Right lobe of liver (tissue), 6 donors: Measurements from ENCODE around the gene SPNS3. TPM values are rescaled to one million over a fixed set of nuclear protein-coding genes. Genes with fewer than 3 reads are reported as not detected.
A peak's percentile ranks its signal among the peaks of the same experiment; 100 is the strongest.

Source experiments
- ATAC-seq, 4 donors: fragments of 200-7000 bp; cut with Tn5 transposase; one replicate each; pipeline ENCODE4 v1.9.1; 2020; ENCODE audit warnings: mild to moderate bottlenecking in 4 of 4, moderate library complexity in 4 of 4
- DNase-seq, 3 donors: peaks; one replicate each; pipeline ENCODE4 v3.0.0-alpha.2; 2020
- H3K27ac ChIP-seq, 3 donors: fragments of 200-600 bp; one replicate each; pipeline ENCODE4 v1.8.0; 2022
- H3K27me3 ChIP-seq, 2 donors: fragments of 200-600 bp; one replicate each; pipeline ENCODE4 v1.8.0; 2022
- H3K36me3 ChIP-seq, 4 donors: fragments of 200-600 bp; sonication (generic) in 1 of 4; one replicate each; pipeline versions ENCODE4 v1.5.1 to v1.8.0; 2017 to 2022; ENCODE audit warnings: control low read depth in 1 of 4
- H3K4me1 ChIP-seq, 4 donors: fragments of 200-600 bp; sonication (generic) in 1 of 4; one replicate each; pipeline versions ENCODE4 v1.5.1 to v1.8.0; 2017 to 2022; ENCODE audit warnings: control low read depth in 1 of 4
- H3K4me3 ChIP-seq, 3 donors: fragments of 200-600 bp; one replicate each; pipeline ENCODE4 v1.8.0; 2022
- H3K9me3 ChIP-seq, 4 donors: fragments of 200-600 bp; sonication (generic) in 1 of 4; one replicate each; pipeline versions ENCODE4 v1.5.1 to v1.8.0; 2017 to 2022; ENCODE audit warnings: control low read depth in 1 of 4
- CTCF ChIP-seq, 4 donors: fragments of 200-600 bp in 3 of 4; fragments of 450-650 bp in 1 of 4; IDR thresholded peaks; one replicate each; pipeline versions ENCODE4 v1.5.1 to v1.8.0; 2016 to 2022; ENCODE audit warnings: antibody characterized with exemption in 4 of 4, mild to moderate bottlenecking in 2 of 4
- POLR2A ChIP-seq: fragments of 450-650 bp; IDR thresholded peaks from one replicate; pipeline ENCODE4 v1.6.1; 2017; ENCODE audit warnings: antibody characterized with exemption, mild to moderate bottlenecking
- WGBS: methylation state at CpG from one replicate; pipeline ENCODE4 v1.1.6; 2018; ENCODE audit warnings: low coverage, low lambda C conversion rate; ENCODE audit not compliant: insufficient coverage; ENCODE audit errors: missing lambda C conversion rate; 5-methylcytosine and 5-hydroxymethylcytosine counted together
- intact Hi-C, 2 donors: fragments of 100-400 bp; cut with DNase I; formaldehyde crosslinking; loops; one replicate each; pipeline versions ENCODE4 v1.11.2 to v1.14.1; 2022
- total RNA-seq, 6 experiments: library from RNA; depleted of rRNA in 2 of 6; stranded (reverse); fragments of >200 nt in 2 of 6; fragmentation: NEBNext Ultra II Directional in 3 of 6; extraction: Animal tissue kit (Norgen Biotek cat#: 25700) in 3 of 6; gene quantifications; one replicate each; pipeline versions ENCODE4 v1.1.0 to v1.2.4, GENCODE V29; 2016 to 2023
- donor health status: DM: no; HTN: yes; CAD: no.
- donor health status: DM: no; HTN: no; CAD: no.
- donor health status: DM: no; HTN: no; CAD: no.
- donor health status: DM: no; HTN: yes; CAD: no.
- donor health status: DM: no; HTN: yes; CAD: no.

SPNS3 gene
- total RNA-seq, 6 experiments from 2014 or later: not detected

GRCh38 chr17:4440690-4441686, 7.2 kb downstream of the SPNS3 start:
- Histone ChIP-seq H3K9me3 (no peaks in the 10 kb centered on the region), H3K4me1 (peaks cover 0 to 5% (median 0%) of the 10 kb centered on the region in 4 donors), H3K4me3 (no peak overlapping the region), H3K27me3 (no peaks in the 10 kb centered on the region), H3K27ac (no peak overlapping the region), H3K36me3 (no peaks in the 10 kb centered on the region)
- TF ChIP-seq POLR2A: no peak
- intact Hi-C loops: no loop called here
- DNase-seq (no peak), ATAC-seq (peak in 2 of 4 donors; percentile 23 to 34)
- WGBS: 43% methylated on average over 15 of the region's 16 CpGs

- H3K36me3 ChIP-seq: no peaks in the 10 kb centered on the region
- no peaks in the 10 kb centered on the region for H3K9me3 ChIP-seq
- no peak overlapping the region for H3K27ac ChIP-seq
- no peak for ATAC-seq
- H3K4me3 ChIP-seq: no peak overlapping the region
- no peak for TF ChIP-seq CTCF (IDR thresholded peaks at IDR 0.05)
- no peak for TF ChIP-seq POLR2A
- DNase-seq: no peak
- peaks cover 0 to 5% (median 0%) of the 10 kb centered on the region in 4 donors for H3K4me1 ChIP-seq
- intact Hi-C loops: no loop called here
- 83% methylated on average over 3 of the region's 3 CpGs for WGBS
- no peaks in the 10 kb centered on the region for H3K27me3 ChIP-seq
These were observed 8.8 kb downstream of the SPNS3 start for GRCh38 chr17:4442582-4442981.

GRCh38 chr17:4443476-4443875, 9.7 kb downstream of the SPNS3 start:
- Histone ChIP-seq H3K27me3 (no peaks in the 10 kb centered on the region), H3K4me3 (no peak overlapping the region), H3K9me3 (no peaks in the 10 kb centered on the region), H3K36me3 (no peaks in the 10 kb centered on the region), H3K27ac (no peak overlapping the region), H3K4me1 (peaks cover 0 to 5% (median 0%) of the 10 kb centered on the region in 4 donors)
- DNase-seq (no peak), ATAC-seq (no peak)
- TF ChIP-seq POLR2A (no peak), CTCF (IDR thresholded peaks at IDR 0.05) (no peak)
- 32% methylated on average over 6 of the region's 6 CpGs for WGBS
- intact Hi-C loops: no loop called here

GRCh38 chr17:4444782-4445473, 11.2 kb downstream of the SPNS3 start:
- intact Hi-C loops: no loop called here
- Histone ChIP-seq H3K9me3 (no peaks in the 10 kb centered on the region), H3K27ac (no peak overlapping the region), H3K4me1 (peaks cover 0 to 5% (median 0%) of the 10 kb centered on the region in 4 donors), H3K36me3 (no peaks in the 10 kb centered on the region), H3K4me3 (no peak overlapping the region), H3K27me3 (no peaks in the 10 kb centered on the region)
- TF ChIP-seq POLR2A (no peak), CTCF (IDR thresholded peaks at IDR 0.05) (no peak)
- 76% methylated on average over 8 of the region's 18 CpGs for WGBS
- DNase-seq: peak; percentile 74 to 85 (median 80)
- peak; percentile 71 to 88 (median 82) for ATAC-seq
